SK-N-MC (cell line): ENCODE measurements around the gene UBR3.

Experiments used
- EZH2 ChIP-seq: fragments of 200-600 bp; sonication (generic); IDR thresholded peaks from one replicate; pipeline ENCODE4 v1.6.1; 2017; ENCODE audit warnings: antibody characterized with exemption
- POLR2AphosphoS5 ChIP-seq: IDR thresholded peaks from 2 replicates; pipeline ENCODE4 v1.6.1; 2012; ENCODE audit warnings: mild to moderate bottlenecking, low read depth, low read length, borderline replicate concordance

DNA sequence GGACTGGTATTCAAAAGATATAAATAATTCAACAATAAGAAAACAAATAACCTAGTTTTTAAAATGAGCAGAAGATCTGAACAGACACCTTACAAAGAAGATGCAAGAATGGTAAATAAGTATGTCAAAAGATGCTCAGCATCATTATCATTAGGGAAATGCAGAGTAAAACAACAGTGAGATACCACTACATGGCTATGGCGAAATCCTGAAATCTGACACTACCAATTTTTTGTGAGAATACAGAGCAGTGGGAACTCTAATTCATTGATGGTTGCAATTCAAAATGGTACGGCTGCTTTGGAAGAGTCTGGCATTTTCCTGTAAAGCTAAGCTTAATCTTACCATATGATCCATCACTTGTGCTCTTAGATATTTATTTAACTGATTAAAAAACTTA lies 151.8 kb downstream of the UBR3 start:
- TF ChIP-seq EZH2 (no peak), POLR2AphosphoS5 (no peak)
